RWPE2 (cell line): Measurements from ENCODE around the gene PTPN14.
A peak's percentile ranks its signal among the peaks of the same experiment; 100 is the strongest.

Source experiments
- ATAC-seq: fragments of 200-7000 bp; cut with Tn5 transposase; 3 replicates; pipeline ENCODE4 v1.9.1; 2021; ENCODE audit warnings: low read depth
- DNase-seq: peaks from one replicate; pipeline ENCODE4 v3.0.0-alpha.2; 2020; ENCODE audit warnings: low spot score
- H3K27ac ChIP-seq: fragments of 450-650 bp; 2 replicates; pipeline ENCODE4 v1.5.1; 2017; ENCODE audit warnings: mild to moderate bottlenecking; ENCODE audit not compliant: poor library complexity, severe bottlenecking
- H3K27me3 ChIP-seq: fragments of 250-450 bp; sonication (Bioruptor Pico); 2 replicates; pipeline ENCODE4 v1.5.1; 2021; ENCODE audit warnings: mild to moderate bottlenecking, moderate library complexity; ENCODE audit not compliant: insufficient read depth, poor library complexity, severe bottlenecking
- H3K36me3 ChIP-seq: fragments of 250-450 bp; sonication (Bioruptor Pico); 2 replicates; pipeline ENCODE4 v1.5.1; 2020; ENCODE audit warnings: low read depth, mild to moderate bottlenecking, moderate library complexity
- H3K4me1 ChIP-seq: fragments of 250-450 bp; sonication (Bioruptor Pico); 2 replicates; pipeline ENCODE4 v1.5.1; 2021; ENCODE audit warnings: mild to moderate bottlenecking, moderate library complexity; ENCODE audit not compliant: insufficient read depth, poor library complexity, severe bottlenecking
- H3K4me3 ChIP-seq: fragments of 250-450 bp; sonication (Bioruptor Pico); 2 replicates; pipeline ENCODE4 v1.5.1; 2021; ENCODE audit warnings: mild to moderate bottlenecking, moderate library complexity; ENCODE audit not compliant: severe bottlenecking
- H3K9me3 ChIP-seq: fragments of 250-450 bp; sonication (Bioruptor Pico); 2 replicates; pipeline ENCODE4 v1.5.1; 2021; ENCODE audit warnings: mild to moderate bottlenecking, moderate library complexity; ENCODE audit not compliant: severe bottlenecking
- TF ChIP-seq, protein P1 (sequence below): fragments of 450-650 bp; IDR thresholded peaks from one replicate; pipeline ENCODE4 v1.5.1; 2017; ENCODE audit warnings: mild to moderate bottlenecking, moderate library complexity; ENCODE audit not compliant: poor library complexity, severe bottlenecking

PTPN14 gene

DNA sequence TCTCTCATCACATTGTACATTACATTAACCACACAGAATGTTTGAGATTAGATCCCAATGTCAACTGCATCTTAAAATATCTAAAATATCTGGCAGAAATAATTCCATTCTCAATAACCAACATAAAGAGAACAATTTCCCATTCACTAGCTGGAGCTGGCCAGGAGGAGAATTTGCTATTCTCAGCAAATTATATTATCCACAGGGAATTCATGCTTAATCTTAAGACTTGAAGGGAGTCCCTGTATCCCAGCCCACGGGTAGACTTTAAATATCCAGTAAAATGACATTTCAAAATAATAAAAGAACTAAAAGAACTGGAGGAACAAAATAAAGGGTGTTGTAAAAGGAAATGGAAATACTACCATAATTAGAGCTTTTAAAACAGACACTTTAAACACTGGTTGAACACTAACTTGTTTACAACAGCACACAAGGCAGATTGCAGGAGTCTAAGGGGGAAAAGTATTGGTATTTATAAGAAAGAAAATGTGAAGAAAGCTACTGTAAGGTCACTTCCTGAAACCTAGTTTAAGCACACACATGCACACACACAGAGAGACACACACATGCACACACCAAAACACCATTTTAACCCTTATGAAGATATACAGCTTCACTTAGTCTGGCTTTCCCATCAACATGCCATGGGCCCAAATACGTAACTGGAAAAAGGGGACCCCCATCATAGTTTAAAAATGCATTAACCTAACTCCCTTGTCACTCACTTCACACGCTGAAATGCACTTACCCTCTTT is 107.0 kb downstream of the PTPN14 start:
- H3K9me3 ChIP-seq, result no peaks in the 10 kb centered on the region
- no peak overlapping the region for H3K4me3 ChIP-seq
- ATAC-seq (no peak), DNase-seq (no peak)
- TF ChIP-seq, protein P1, sequence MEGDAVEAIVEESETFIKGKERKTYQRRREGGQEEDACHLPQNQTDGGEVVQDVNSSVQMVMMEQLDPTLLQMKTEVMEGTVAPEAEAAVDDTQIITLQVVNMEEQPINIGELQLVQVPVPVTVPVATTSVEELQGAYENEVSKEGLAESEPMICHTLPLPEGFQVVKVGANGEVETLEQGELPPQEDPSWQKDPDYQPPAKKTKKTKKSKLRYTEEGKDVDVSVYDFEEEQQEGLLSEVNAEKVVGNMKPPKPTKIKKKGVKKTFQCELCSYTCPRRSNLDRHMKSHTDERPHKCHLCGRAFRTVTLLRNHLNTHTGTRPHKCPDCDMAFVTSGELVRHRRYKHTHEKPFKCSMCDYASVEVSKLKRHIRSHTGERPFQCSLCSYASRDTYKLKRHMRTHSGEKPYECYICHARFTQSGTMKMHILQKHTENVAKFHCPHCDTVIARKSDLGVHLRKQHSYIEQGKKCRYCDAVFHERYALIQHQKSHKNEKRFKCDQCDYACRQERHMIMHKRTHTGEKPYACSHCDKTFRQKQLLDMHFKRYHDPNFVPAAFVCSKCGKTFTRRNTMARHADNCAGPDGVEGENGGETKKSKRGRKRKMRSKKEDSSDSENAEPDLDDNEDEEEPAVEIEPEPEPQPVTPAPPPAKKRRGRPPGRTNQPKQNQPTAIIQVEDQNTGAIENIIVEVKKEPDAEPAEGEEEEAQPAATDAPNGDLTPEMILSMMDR, result no peak
- peak overlapping the region; percentile 96 for H3K27ac ChIP-seq
- H3K27me3 ChIP-seq, result no peaks in the 10 kb centered on the region
- 0 out of 2 replicates have a peak, but pooled peaks cover 6% of the 10 kb centered on the region for H3K36me3 ChIP-seq
- peaks cover 60% of the 10 kb centered on the region for H3K4me1 ChIP-seq

- Histone ChIP-seq H3K9me3 (no peaks in the 10 kb centered on the region), H3K36me3 (0 out of 2 replicates have a peak, but pooled peaks cover 6% of the 10 kb centered on the region), H3K4me3 (no peak overlapping the region), H3K27ac (peak overlapping the region; percentile 88), H3K27me3 (no peaks in the 10 kb centered on the region), H3K4me1 (peaks cover 51% of the 10 kb centered on the region)
- ATAC-seq, result peak; percentile 28; the same call in 1 of the 3 replicates
- no peak for DNase-seq
- TF ChIP-seq, protein P1, result no peak
These were observed 110.3 kb downstream of the PTPN14 start for GRCh38 chr1:214441119-214441518.

GRCh38 chr1:214440219-214440965 is 111.0 kb downstream of the PTPN14 start:
- H3K4me1 ChIP-seq, result peaks cover 43% of the 10 kb centered on the region
- peak overlapping the region; percentile 88 for H3K27ac ChIP-seq
- TF ChIP-seq, protein P1, result no peak
- ATAC-seq (peak; percentile 41; the same call in 2 of the 3 replicates), DNase-seq (no peak)
- H3K9me3 ChIP-seq, result no peaks in the 10 kb centered on the region
- no peak overlapping the region for H3K4me3 ChIP-seq
- 0 out of 2 replicates have a peak, but pooled peaks cover 6% of the 10 kb centered on the region for H3K36me3 ChIP-seq
- H3K27me3 ChIP-seq, result no peaks in the 10 kb centered on the region

DNA sequence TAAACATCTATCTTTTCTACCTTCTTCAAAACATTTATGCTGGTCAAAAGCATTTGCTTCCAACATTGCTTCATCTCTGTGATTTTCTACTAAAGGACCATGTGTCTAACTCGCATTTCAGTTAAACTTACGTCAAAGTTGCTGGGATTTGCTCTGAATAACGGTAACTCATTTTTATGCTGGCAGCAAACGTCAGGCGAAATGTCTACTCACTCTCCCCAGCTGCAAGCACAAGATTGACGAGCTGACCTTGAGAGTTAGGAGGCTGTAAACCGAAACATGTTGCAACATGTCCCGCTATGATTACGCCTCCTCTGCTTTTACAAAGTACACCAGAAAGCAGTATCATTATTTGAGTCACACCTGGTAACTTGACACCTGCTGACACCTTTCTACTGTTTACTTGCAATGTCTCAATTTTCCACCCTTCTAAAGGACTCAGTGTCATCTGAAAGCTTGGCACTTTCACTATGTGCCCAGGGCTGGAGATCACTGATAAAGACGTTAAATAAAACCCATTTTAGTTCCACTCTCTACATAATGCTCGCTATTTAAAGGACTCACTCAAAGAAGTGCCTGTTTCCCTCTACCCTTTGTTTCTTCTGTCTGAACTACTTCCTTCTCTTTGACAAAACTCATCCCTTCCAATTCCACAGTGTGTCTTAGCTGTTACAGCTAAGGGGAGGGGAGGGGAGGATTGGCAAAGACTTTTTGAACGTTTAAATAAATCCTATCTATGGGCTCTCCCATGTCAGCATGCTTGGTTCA is 111.9 kb downstream of the PTPN14 start:
- Histone ChIP-seq H3K4me1 (peaks cover 35% of the 10 kb centered on the region), H3K36me3 (0 out of 2 replicates have a peak, but pooled peaks cover 6% of the 10 kb centered on the region), H3K27ac (peak overlapping the region; percentile 88), H3K9me3 (no peaks in the 10 kb centered on the region), H3K4me3 (no peak overlapping the region), H3K27me3 (no peaks in the 10 kb centered on the region)
- ATAC-seq (peak; percentile 81), DNase-seq (peak; percentile 73)
- TF ChIP-seq, protein P1, result no peak
